MCF 10A (cell line): ENCODE results near the gene DDX1. TPM values are rescaled to one million over a fixed set of nuclear protein-coding genes. Genes with fewer than 3 reads are reported as not detected.

Experiments used
- BruUV-seq: library from RNA; stranded (reverse); fragments of 400-500 nt; replicated peaks from 2 replicates; lab custom pipeline; 2021; lab: Mats Ljungman, UMichigan
- CTCF ChIA-PET: fragments of 300-600 bp; sonication (Branson Sonifier 250); formaldehyde crosslinking; extraction: SDS; loops from one replicate; lab custom pipeline; 2021; ENCODE audit warnings: antibody characterized with exemption, inconsistent platforms; lab: Yijun Ruan, JAX
- POLR2A ChIA-PET: fragments of 300-600, 350-650 bp; sonication (Branson Sonifier 250); formaldehyde crosslinking; extraction: SDS; loops from one replicate; lab custom pipeline; 2020; ENCODE audit warnings: antibody characterized with exemption, inconsistent platforms; lab: Yijun Ruan, JAX
- DNase-seq: peaks from one replicate; pipeline ENCODE4 v3.0.0-alpha.2; 2018; ENCODE audit not compliant: unreplicated experiment
- H3K27ac Mint-ChIP-seq: one replicate; pipeline ENCODE4 v1.8.0; 2022; ENCODE audit warnings: mild to moderate bottlenecking, low read depth, mixed read lengths; ENCODE audit not compliant: unreplicated experiment
- H3K27me3 Mint-ChIP-seq: one replicate; pipeline ENCODE4 v1.8.0; 2022; ENCODE audit warnings: mixed read lengths; ENCODE audit not compliant: insufficient read depth, unreplicated experiment
- H3K36me3 Mint-ChIP-seq: one replicate; pipeline ENCODE4 v1.8.0; 2022; ENCODE audit warnings: mild to moderate bottlenecking, moderate library complexity, mixed read lengths; ENCODE audit not compliant: insufficient read depth, unreplicated experiment
- H3K4me1 Mint-ChIP-seq: one replicate; pipeline ENCODE4 v1.8.0; 2022; ENCODE audit warnings: mixed read lengths; ENCODE audit not compliant: insufficient read depth, unreplicated experiment
- H3K4me3 Mint-ChIP-seq: one replicate; pipeline ENCODE4 v1.8.0; 2022; ENCODE audit warnings: mild to moderate bottlenecking, moderate library complexity, mixed read lengths; ENCODE audit not compliant: unreplicated experiment
- H3K9me3 Mint-ChIP-seq: one replicate; pipeline ENCODE4 v1.8.0; 2022; ENCODE audit warnings: mixed read lengths; ENCODE audit not compliant: unreplicated experiment
- CTCF ChIP-seq: fragments of 200-600 bp; IDR thresholded peaks from one replicate; pipeline ENCODE4 v1.8.0; 2022; ENCODE audit warnings: antibody characterized with exemption, mild to moderate bottlenecking; ENCODE audit not compliant: unreplicated experiment
- intact Hi-C: fragments of 100-400 bp; cut with micrococcal nuclease; formaldehyde crosslinking; loops from 2 replicates; pipeline ENCODE4 v1.14.1; 2022
- total RNA-seq: library from RNA; stranded (reverse); gene quantifications from 2 replicates; pipeline ENCODE4 v1.2.3, GENCODE V29; 2022

The DDX1 gene
- total RNA-seq, 1 experiment from 2014 or later, result 119 TPM

- H3K36me3 Mint-ChIP-seq, result peaks cover 81% of the 10 kb centered on the region
These were observed 31.8 kb downstream of the DDX1 start for GRCh38 chr2:15623481-15623796.

GRCh38 chr2:15623898-15624541 is 32.4 kb downstream of the DDX1 start:
- Mint-ChIP-seq H3K27me3 (no peaks in the 10 kb centered on the region), H3K9me3 (no peaks in the 10 kb centered on the region), H3K27ac (no peak overlapping the region), H3K4me1 (no peaks in the 10 kb centered on the region), H3K36me3 (peaks cover 79% of the 10 kb centered on the region), H3K4me3 (no peak overlapping the region)
- CTCF ChIA-PET, result interaction anchor here (0.6 to 0.7 kb wide), 2 partner anchors 29 to 36 kb away, joined by 3 to 4 read pairs; no protein-coding TSS in a partner anchor
- POLR2A ChIA-PET, result interaction anchor here (1.2 kb wide), 1 partner anchor 11 kb away, joined by 3 read pairs; no protein-coding TSS in a partner anchor
- TF ChIP-seq CTCF, result no peak
- no peak for DNase-seq
- BruUV-seq, result TSS peak; percentile 9
- intact Hi-C loops, result no loop called here

More at GRCh38 chr2:15623481-15623796, 31.8 kb downstream of the DDX1 start:
- Mint-ChIP-seq H3K4me3 (no peak overlapping the region), H3K9me3 (no peaks in the 10 kb centered on the region), H3K4me1 (no peaks in the 10 kb centered on the region), H3K27me3 (no peaks in the 10 kb centered on the region), H3K27ac (no peak overlapping the region)
- ChIA-PET CTCF (no interaction called here), POLR2A (no interaction called here)
- no peak for DNase-seq
- TF ChIP-seq CTCF, result no peak
- no TSS peak for BruUV-seq
- intact Hi-C loops, result no loop called here

- H3K9me3 Mint-ChIP-seq, result no peaks in the 10 kb centered on the region
- CTCF ChIA-PET, result interaction anchor here (0.5 kb wide), 1 partner anchor 16 kb away, joined by 3 read pairs; no protein-coding TSS in a partner anchor
- no peak overlapping the region for H3K27ac Mint-ChIP-seq
- TF ChIP-seq CTCF, result no peak
- intact Hi-C loops, result no loop called here
- H3K36me3 Mint-ChIP-seq, result peaks cover 79% of the 10 kb centered on the region
- H3K4me3 Mint-ChIP-seq, result no peak overlapping the region
- BruUV-seq, result no TSS peak
- no peaks in the 10 kb centered on the region for H3K27me3 Mint-ChIP-seq
- POLR2A ChIA-PET, result interaction anchor here (1.2 kb wide), 1 partner anchor 10 kb away, joined by 3 read pairs; no protein-coding TSS in a partner anchor
- H3K4me1 Mint-ChIP-seq, result no peaks in the 10 kb centered on the region
- DNase-seq, result no peak
These were observed 33.2 kb downstream of the DDX1 start for GRCh38 chr2:15624903-15625302.

GRCh38 chr2:15625344-15626036 is 33.8 kb downstream of the DDX1 start:
- TF ChIP-seq CTCF, result no peak
- no TSS peak for BruUV-seq
- peaks cover 80% of the 10 kb centered on the region for H3K36me3 Mint-ChIP-seq
- H3K27me3 Mint-ChIP-seq, result no peaks in the 10 kb centered on the region
- no peak overlapping the region for H3K4me3 Mint-ChIP-seq
- CTCF ChIA-PET, result interaction anchor here (0.5 kb wide), 1 partner anchor 15 kb away, joined by 3 read pairs; no protein-coding TSS in a partner anchor
- H3K9me3 Mint-ChIP-seq, result no peaks in the 10 kb centered on the region
- no peak overlapping the region for H3K27ac Mint-ChIP-seq
- POLR2A ChIA-PET, result no interaction called here
- DNase-seq, result no peak
- H3K4me1 Mint-ChIP-seq, result no peaks in the 10 kb centered on the region
- intact Hi-C loops, result no loop called here
